Esophagus mucosa (tissue), 1 donor: ENCODE measurements around the gene NUFIP2. TPM values are rescaled to one million over a fixed set of nuclear protein-coding genes. Genes with fewer than 3 reads are reported as not detected.

Experiments
- total RNA-seq: library from RNA; stranded (reverse); gene quantifications from one replicate; pipeline ENCODE4 v1.2.4, GENCODE V29; 2023
- donor health status: DM: yes; HTN: yes; CAD: no.

The NUFIP2 gene
- total RNA-seq, 1 donor from 2014 or later, result 35.0 TPM

Other genes with a start within 250 kb of the NUFIP2 start
- gene MYO18A, start 113.8 kb downstream of the NUFIP2 start, total RNA-seq, result 51.7 TPM
- not detected for gene CRYBA1, start 47.3 kb downstream of the NUFIP2 start, total RNA-seq
- 33.8 TPM for gene TAOK1, start 96.2 kb upstream of the NUFIP2 start, total RNA-seq